HG03066 (cell line): ENCODE results near the gene FXYD6.

Experiments
- ATAC-seq: cut with Tn5 transposase; IDR thresholded peaks from one replicate; pipeline ENCODE4 v1.9.1; 2021; ENCODE audit warnings: low read depth; ENCODE audit not compliant: unreplicated experiment

FXYD6 gene

GRCh38 chr11:117910941-117911655, 34.6 kb upstream of the FXYD6 start:
- ATAC-seq = no peak

- no peak for ATAC-seq
These were observed 34.1 kb upstream of the FXYD6 start for GRCh38 chr11:117910525-117910924.

- no peak for ATAC-seq
These were observed 33.3 kb upstream of the FXYD6 start for GRCh38 chr11:117909611-117910382.

GRCh38 chr11:117908959-117909610, 32.6 kb upstream of the FXYD6 start:
- no peak for ATAC-seq

DNA sequence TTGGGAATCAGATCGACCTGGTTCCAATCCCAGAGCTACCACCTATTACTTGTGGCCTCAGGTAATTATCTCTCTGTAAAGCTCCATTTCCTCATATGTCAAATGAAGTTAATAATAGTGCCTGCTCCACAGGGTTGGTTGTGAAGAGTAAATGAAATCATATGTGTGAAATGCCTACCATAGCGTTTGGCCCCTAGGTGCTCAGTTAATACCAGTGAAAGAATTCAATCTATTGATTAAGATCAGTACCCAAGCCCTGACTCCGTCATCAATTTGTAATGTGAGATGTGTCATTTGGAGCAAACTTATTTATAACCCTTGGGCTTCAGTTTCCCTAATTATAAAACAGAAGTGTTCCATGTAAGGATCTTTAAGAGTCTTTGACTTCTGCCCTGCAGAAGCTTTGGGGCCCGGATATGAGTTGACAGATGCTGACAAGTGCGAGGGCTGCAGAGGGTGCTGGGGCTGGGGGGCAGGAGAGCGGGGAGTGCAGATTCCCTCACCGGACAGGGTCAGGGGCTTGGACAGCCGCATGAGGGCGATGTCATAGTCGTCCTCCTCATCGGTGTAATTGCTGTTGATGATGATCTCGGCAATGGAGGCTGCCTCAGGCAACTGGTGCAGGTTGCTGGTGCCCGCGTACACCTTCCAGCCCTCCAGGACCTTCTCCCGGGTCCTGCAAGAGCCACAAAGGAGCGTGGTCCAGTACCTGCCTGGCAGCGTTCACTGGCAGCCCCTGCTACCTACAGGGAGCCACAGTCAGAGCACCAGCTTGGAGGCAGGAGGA, 31.8 kb upstream of the FXYD6 start:
- ATAC-seq = no peak

GRCh38 chr11:117907276-117908108, 31.0 kb upstream of the FXYD6 start:
- ATAC-seq = no peak

- ATAC-seq = no peak
These were observed 30.3 kb upstream of the FXYD6 start for GRCh38 chr11:117906710-117907109.

- ATAC-seq = no peak
These were observed 29.7 kb upstream of the FXYD6 start for GRCh38 chr11:117906126-117906525.

GRCh38 chr11:117905524-117905923, 29.1 kb upstream of the FXYD6 start:
- ATAC-seq = no peak

DNA sequence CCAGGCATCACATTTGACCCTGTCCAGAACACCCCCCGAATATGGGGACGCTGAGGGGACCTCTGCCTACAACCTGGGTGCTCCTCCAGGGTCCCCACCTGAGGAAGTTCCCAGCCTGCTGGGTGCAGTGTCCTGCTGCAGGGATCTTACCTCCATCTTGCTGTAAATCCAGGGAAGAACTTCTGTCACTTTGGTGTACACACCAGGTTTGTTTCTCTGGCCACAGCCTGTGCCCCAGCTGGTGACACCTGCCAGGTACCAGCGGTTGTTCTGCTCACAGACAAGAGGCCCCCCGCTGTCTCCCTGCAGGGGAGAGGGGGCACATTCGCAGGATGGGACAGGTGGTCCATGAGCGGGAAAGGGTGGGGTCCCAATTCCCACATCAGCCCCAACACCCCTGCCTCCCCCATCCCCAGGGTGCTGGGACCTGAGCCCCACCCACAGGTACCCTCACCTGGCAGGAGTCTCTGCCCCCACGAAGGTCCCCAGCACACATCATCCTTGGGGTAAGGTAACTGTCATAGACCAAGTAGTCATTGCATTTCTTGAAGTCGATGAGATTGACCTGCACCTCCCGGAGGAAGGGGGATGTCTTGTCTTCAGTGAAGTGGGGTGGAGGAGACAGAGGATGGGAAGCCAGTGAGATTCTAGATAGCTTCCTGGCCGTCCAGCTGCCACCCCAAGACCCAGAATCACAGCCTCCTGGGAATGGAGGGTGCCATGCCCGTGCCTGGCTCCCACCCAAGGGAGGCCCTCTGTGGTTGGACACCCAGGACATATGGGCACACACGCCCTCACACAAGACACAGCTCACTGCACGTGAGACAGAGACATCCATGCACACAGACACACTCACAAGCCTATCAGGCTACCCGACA, 27.3 kb upstream of the FXYD6 start:
- no peak for ATAC-seq

- no peak for ATAC-seq
These were observed 25.8 kb upstream of the FXYD6 start for GRCh38 chr11:117902001-117902845.

GRCh38 chr11:117901601-117902000, 25.1 kb upstream of the FXYD6 start:
- no peak for ATAC-seq

DNA sequence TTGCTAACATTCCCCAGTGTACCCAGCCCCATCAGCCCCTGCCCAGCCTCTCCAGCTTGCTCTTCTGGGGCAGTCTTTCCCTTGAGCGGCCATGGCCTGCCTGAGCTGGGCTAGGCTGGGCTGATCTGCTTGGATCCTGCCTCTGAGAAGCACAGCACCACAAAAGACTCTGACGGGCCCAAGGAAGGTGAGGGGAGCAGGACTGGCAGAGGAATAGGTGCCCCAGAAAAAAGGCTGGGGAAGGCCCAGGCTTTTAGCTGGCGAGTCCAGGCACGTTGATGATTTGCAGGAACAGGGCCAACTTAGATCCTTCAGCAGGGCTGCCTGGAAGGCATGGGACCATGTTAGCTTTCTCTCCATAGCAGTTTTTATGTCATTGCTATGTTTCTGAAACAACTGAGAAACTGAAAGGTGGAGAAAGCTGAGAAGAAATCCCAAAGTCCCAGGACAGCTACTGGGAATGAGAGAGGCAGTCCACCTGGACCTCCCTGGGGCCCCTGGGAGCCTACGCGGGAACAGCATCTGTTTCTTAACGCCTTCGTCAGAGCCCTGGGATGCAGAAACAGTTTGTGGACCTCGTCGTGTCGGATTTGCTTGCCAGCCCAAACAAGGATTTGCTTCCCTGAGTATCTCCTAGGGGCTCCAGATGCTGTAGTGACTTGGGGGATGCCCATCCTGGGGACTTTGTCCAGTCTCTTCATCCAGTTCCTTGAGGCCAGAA, 24.4 kb upstream of the FXYD6 start:
- no peak for ATAC-seq

DNA sequence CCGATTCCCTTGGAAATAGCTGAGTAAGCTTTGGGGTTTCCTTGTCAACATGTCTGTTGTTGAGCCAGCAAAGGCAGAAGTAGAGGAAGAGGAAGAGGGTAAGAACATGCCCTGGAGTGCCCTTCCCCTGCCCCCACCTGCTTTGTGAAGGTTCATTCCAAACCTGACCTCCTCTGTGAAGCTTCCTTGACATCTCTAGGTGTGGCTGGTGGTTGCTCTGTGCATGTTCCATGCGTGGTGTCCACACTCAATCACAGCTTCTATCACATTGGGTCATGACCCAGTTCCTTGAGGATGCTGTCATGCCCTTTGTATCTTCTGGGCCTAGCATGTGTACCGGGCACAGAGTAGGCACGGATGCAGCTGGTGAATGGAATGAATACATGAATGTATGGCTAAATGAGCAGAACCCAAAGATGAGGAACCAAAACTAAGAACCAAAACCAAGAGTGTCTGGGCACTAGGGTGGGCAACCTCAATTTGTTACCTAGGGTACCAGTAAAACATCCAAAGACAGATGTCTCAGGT, 23.7 kb upstream of the FXYD6 start:
- no peak for ATAC-seq

DNA sequence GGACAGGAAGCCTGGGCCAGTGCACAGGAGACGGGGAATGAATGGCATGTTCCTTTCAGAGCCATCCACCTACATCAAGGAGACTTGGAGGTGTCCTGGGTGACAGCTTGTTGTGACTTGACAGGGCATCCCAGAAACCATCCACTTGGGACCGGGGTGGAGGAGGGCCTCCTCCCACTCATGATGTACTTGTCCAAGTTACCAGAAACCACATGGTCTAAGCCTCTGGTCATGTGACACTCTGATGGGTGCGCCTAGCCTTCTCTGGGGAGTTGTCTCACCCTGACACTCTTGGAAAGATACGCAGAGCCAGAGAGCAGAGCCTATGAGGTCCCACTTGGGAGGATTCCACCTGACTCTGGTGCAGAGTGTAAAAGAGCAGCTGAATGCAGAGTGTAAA, 21.6 kb upstream of the FXYD6 start:
- ATAC-seq = no peak

GRCh38 chr11:117892651-117893050, 16.2 kb upstream of the FXYD6 start:
- no peak for ATAC-seq

DNA sequence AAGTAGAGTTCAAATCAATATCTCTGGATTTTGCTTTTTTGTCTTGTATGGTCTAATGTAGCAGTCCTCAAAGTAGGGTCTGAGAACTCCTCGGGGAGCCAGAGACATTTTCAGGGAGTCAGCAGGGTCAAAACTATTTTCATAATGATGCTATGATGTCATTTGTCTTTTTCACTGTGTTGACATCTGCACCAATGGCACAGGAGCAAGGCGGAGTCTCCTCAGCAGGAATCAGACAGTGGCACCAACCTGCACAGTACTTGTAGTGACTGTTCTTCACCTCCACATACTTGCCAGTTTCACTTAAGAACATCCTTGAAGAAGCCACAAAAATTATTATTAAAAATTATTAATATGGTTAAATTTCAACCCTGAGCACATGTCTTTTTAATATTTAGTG, 14.9 kb upstream of the FXYD6 start:
- ATAC-seq = no peak
